GM18519 (cell line): ENCODE measurements around the gene SEMA3F.
"Not testable (repeated sequence)": the region's sequence is repeated elsewhere in the genome, so short reads cannot be mapped to it uniquely, and the experiment has no call there.

Source experiments
- ATAC-seq: cut with Tn5 transposase; IDR thresholded peaks from one replicate; pipeline ENCODE4 v1.9.1; 2021; ENCODE audit warnings: mild to moderate bottlenecking, moderate library complexity; ENCODE audit not compliant: unreplicated experiment, low FRiP score

Gene SEMA3F

GRCh38 chr3:50227390-50228183, 72.5 kb downstream of the SEMA3F start:
- peak; percentile 62 for ATAC-seq

- ATAC-seq = not testable (repeated sequence)
These were observed 73.2 kb downstream of the SEMA3F start for GRCh38 chr3:50228184-50228763.

- ATAC-seq = no peak
These were observed 74.4 kb downstream of the SEMA3F start for GRCh38 chr3:50229490-50229889.

GRCh38 chr3:50230104-50230793, 75.1 kb downstream of the SEMA3F start:
- ATAC-seq = no peak

GRCh38 chr3:50230794-50231125, 75.6 kb downstream of the SEMA3F start:
- ATAC-seq = no peak

- no peak for ATAC-seq
These were observed 76.5 kb downstream of the SEMA3F start for GRCh38 chr3:50231581-50231980.

- no peak for ATAC-seq
These were observed 77.2 kb downstream of the SEMA3F start for GRCh38 chr3:50232303-50232702.

GRCh38 chr3:50233176-50233575, 78.1 kb downstream of the SEMA3F start:
- ATAC-seq = no peak

GRCh38 chr3:50235716-50236483, 80.8 kb downstream of the SEMA3F start, which contains the start of gene GNAI2:
Gene GNAI2, plus strand, starts transcription at chr3:50236204. Its CDS starts 132 bp downstream, at chr3:50236336.
- ATAC-seq = peak; percentile 88

- ATAC-seq = no peak
These were observed 81.5 kb downstream of the SEMA3F start for GRCh38 chr3:50236484-50237132.

GRCh38 chr3:50237133-50237651, 82.1 kb downstream of the SEMA3F start:
- no peak for ATAC-seq

- ATAC-seq = peak; percentile 30
These were observed 82.8 kb downstream of the SEMA3F start for GRCh38 chr3:50237754-50238548.

- ATAC-seq = no peak
These were observed 83.5 kb downstream of the SEMA3F start for GRCh38 chr3:50238549-50239026.
